NCI-H226 (cell line): Measurements from ENCODE around the gene MACROD2.

Experiments
- DNase-seq: peaks from one replicate; pipeline ENCODE4 v3.0.0-alpha.2; 2015

MACROD2 gene

DNA sequence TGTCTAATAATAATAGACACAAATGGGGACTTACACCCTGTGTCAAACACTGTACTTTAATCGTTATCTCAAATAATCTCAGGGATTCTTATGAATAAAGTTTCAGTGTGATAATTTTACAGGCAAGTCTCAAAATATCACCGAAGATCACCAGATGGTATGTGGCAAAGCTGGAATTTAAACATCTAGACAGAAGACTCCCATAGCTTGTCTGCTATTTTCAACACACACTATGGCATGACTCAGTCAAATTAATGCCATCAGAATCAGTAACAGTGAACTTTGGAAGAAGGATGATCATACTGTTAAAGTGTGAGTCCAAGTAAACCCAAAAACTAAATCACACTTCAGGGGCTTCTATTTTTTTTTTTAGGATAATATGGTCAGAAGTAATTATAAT lies 1209.7 kb downstream of the MACROD2 start:
- DNase-seq: no peak

DNA sequence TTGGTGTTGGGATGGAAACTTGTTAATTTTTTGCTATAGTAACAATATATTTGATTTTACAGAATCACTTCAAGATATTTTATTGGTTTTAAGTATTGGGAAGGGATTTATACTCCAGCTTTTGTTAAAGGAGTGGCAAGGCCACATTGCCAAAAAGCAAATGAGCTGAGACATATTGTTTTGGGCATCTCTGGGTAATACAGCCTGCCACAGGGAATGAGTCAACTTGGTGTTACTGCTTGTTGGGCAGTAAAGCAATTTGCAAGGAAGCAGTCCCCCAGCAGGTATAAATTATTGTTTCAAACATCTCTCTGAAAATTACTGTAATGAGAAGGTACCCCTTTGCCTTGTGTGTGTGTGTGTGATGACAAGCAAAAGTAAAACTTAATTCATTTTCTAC lies 1210.4 kb downstream of the MACROD2 start:
- DNase-seq: no peak

DNA sequence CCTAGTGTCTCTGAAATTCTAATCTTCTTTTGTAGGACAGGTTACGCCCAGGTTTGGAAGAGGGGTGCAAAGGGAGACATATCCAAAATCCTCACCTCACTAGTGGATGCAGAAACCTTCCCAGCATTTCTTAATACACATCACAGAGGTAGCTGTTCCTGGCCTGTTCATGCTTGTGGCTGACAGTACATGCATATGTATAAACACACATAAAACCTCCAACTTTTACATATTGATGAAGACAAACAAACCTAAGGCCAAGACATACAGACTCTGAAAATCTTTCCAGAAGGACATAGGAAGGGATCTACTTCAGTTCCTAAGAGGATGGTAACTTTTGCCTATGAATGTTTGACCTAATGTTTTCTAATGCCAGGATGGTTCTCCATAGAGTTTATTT lies 1214.2 kb downstream of the MACROD2 start:
- DNase-seq: no peak

DNA sequence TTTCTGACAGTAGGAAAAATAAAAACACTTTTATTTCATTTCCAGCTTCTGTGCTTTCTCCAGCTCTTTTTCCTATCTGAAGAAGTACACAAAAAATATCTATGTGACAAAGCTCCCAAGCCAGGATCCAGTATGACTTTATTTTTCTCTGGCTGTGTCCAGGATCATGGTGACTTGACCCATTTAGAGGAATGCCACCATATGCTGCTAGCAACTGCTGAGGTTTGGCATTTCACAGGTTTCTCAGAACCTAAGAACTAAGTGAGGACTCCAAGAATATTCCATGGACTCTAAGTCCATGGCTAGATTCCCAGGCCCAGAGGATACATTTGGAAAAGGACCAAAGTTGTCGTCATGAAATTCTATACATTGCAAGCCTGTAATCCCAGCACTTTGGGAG lies 1218.7 kb downstream of the MACROD2 start:
- DNase-seq: no peak

DNA sequence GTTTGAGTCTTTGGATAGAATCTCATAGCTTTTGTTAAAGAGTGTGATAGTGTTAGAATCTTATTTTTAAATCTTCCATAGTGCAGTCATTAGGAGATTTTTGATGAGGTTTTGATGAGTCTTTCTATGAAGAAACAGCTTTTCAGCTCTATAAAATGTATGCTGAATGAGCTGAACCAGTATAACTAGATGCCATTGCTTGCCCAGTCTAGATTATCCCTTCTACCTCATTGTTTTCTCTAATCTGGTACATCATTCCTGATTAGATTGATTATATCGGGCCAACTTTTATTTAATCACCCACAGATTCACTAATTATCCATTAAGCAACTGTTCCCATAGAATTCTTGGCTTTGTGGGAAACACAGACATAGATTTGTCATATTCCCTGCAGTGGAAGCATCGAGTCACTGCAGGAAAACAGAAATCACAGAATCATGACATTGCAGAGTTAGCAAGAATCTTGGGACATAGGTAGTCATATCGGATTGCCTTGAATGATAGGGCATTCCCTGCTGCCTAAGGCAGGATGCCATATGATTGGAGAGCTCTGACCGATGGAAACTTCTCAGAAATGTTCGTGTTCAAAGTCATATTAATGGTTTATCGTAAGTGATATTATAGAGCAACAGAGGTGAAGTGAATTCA lies 1224.8 kb downstream of the MACROD2 start:
- DNase-seq: no peak

DNA sequence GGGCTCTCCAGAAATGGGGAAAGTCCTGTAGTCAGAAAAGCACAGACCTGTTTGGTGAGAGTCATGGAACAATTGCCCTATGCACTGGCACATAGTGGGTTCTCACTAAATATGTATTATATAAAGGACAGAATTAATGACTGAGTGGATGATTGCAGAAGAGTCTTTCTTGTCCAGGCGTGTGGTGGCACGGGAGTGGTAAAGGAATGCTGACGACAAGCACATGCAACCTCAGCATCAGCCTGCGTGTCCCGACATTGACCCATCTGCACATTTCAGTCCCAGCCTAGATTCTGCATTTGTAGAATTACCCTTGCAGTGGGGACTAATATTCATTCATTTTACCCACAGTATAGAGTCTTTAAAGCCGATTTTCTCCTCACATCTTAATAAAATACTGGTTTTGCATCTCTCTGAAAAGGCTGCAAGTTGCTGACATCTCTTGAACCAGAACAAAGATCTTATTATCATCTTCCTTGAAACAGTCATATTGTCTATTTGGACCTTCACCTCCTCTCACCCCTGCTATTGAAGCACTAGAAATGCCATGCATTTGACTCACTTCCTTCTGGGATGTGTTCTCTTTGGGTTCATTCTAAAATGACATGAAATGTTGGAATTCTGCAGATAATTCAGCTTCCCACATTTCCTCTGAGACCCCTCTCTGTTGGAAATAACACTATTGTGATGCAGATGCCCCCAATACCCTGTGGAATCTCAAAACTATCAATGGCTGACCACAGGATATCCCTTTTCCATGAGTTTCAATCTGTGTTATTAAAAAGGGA lies 1225.7 kb downstream of the MACROD2 start:
- DNase-seq: no peak

- DNase-seq: no peak
These were observed 1227.4 kb downstream of the MACROD2 start for GRCh38 chr20:15222502-15223330.

DNA sequence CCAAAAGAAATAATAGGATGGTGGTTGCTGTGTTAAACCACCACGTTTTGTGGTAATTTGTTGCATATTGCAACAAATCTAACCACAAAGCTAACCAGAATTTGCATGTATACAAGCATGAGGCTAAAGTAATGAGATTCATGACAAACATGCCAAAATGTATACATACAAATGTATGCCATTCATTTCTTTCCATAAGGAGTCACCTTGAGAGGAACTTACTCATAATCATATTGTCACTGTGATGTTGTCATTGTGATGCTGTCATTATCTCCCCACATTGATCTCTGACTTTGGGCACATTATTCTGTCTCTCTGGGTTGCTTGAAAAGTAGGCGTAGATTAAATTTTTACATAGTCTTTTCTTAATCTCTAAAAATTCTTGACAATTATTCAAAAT lies 1228.9 kb downstream of the MACROD2 start:
- no peak for DNase-seq

DNA sequence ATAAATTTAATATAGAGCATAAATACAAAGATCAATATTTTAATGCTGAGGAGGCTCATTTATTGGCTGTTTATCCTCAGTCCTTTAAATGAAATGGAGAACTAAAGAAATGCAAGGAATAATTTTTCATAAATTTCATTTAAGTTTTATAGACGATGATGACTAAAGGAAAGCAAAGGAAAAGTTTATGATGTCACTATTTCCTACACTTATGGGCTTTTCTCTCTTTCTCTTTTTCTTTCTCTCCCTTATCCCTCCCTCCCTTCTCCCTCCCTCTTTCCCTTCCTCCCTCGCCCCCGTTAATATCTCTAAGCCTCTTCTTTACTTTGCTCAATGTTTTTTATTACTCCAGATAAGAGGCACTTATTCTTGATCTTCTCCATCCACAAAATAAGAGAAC lies 1231.8 kb downstream of the MACROD2 start:
- no peak for DNase-seq

DNA sequence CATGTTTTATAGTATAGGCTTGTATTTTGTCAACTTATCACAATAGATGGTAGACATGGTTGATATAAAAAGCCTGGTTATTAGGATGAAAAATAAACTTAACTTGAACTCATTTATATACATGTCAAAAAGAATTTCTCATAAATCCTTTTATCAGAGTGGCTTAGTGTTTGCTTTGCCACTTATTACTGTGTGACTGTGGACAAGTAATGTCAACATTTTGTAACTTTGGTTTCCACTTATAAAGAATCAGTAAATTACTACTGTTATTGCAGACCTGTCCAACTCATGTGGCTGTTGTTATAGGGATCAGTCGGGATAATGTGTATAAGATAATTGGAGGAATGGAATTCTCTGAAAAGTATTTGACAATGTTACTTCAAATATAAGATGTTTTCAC lies 1236.9 kb downstream of the MACROD2 start:
- DNase-seq: no peak

DNA sequence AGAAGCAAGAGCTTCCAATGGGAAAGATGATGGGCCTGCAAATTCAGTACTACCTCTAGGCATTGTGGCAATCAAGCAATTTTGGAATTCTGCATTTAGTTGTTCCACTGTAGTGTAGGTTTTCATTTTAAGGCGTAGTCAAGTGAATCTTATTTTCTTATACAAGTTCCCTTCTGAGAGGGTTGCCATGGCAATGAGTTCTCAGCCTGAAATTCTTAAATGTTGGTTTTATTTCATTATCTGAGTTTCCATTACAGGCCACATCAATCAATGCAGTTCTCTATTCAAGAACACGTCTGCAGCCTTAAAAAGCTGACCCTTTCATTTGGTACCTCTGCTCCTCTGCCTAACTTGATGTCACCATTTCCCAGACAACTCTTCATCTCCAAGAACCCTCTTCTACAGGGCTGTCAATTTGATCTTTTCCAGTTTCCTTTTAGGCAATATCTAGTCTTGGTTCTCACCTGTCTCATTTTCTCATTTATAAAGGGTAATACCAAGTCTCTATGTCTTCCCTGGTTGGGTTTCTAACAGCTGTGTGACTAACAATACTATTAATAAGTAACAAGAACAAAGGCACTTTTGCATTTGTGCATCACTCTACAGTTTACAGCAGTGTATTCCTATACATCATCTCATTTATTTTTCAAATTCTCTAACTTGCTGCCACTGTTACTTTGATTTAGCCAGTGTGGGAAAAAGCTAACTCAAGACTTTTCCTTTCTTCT lies 1240.3 kb downstream of the MACROD2 start:
- DNase-seq: no peak

DNA sequence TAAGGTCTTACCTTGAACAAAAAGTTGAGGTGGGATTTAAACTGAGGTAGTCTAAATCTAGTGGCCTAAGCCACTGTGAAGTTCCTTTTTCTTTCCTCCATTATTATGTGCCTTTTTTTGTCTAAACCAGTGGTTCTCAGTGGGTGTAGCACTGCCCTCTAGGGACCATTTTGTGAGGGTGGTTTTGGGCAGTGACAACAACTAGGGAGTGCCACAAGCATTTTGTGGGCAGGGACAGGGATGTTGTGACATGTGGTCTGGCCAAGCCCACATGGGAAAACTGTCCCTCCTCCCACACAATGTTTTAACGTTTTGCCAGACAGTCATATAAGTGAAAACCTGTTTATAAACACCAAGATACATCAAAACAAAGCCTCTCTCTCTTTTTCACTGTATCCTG lies 1241.5 kb downstream of the MACROD2 start:
- DNase-seq: no peak

- no peak for DNase-seq
These were observed 1244.4 kb downstream of the MACROD2 start for GRCh38 chr20:15239542-15240206.

DNA sequence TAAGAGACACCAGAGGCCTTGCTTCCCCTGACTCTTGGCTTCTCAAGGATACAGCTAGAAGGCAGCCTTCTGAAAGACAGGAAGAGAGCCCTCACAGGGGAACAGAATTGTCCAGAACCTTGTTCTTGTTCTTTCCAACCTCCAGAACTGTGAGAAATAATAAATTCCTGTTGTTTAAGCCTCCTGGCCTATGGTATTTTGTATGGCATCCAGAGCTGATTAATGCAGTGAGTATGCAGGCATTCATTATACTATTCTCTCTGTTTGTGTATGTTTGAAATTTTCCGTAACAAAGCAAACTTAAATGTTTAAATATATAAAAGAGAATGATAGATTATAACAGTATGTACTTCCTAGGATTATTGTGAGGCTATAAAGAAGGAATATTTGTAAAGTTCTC lies 1245.5 kb downstream of the MACROD2 start:
- no peak for DNase-seq

DNA sequence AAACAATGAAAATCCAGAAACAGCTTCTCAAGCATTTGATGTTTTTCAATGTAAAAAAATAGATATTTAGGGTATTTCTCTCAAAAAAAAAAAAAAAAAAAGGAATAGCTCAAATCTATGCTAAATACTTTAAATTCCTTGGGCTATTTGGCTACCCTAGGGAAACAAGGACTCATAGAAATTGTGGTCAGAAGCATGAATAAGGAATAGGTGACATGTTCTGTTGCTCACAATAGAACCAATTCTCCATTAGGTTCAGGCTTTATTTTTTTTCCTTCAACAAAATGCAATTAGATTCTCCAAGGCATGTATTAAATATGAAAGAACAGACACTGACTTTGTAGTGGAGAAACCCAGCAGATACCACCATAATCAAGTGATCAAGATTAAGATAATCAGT lies 1246.4 kb downstream of the MACROD2 start:
- DNase-seq: no peak

- DNase-seq: no peak
These were observed 1247.5 kb downstream of the MACROD2 start for GRCh38 chr20:15242773-15243172.

DNA sequence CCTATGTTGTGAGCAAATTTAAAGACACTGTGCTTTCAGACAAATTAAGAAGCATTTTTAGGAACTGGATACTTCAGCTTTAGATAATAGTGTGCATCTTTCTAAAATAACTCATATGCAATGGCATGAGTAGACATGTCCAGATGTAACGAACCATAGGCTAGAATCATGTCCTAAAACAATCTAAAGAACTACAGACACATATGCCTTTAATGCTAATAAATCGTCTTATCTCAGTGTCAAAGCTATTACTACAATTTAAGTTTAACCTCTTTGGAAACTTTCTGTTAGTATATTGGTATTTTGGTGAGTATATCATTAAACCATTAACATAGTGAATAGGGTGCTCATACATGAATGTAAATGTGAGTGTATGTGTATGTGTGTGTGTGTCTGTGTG lies 1250.6 kb downstream of the MACROD2 start:
- no peak for DNase-seq

GRCh38 chr20:15248618-15249395 lies 1253.5 kb downstream of the MACROD2 start:
- no peak for DNase-seq

DNA sequence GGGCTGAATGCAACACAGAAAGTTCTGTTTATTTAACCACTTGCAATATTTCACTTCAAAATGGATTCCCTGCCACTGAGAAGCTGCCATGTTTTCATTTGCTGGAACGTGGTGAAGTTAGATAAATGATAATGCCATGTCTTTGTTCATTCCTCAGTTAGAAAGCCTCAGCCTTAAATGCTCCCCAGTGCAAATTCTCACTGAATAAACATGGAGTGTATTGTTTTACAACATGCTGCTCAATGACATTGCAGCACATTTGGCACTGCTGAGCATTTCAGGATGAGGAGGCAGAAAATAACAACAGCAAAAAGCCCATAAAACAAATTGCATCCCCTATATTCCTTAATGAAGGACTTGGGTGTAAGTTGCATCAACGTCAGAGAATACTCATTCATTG lies 1255.9 kb downstream of the MACROD2 start:
- DNase-seq: no peak

DNA sequence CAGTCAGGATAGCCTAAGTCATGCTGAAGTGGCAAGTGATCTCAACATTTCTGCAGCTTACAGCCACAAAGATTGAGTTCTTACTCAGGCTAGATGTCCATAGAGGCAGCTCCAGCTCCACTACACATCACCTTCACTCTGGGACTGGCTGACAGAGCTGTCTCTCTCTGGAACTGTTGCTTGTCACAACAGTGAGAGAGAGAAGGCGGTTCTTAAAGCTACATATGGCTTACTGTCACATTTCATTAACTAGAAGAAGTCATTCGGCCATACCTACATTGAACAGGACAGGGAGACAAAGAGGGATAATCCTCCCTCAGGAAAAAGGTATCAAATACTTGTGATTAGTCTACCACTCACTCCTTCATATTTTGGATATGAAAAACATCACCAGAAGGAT lies 1257.0 kb downstream of the MACROD2 start:
- no peak for DNase-seq

- DNase-seq: no peak
These were observed 1258.1 kb downstream of the MACROD2 start for GRCh38 chr20:15253431-15253830.
